Measurements from ENCODE around the gene CFAP20DC. TPM values are rescaled to one million over a fixed set of nuclear protein-coding genes. Genes with fewer than 3 reads are reported as not detected.

The CFAP20DC gene
- total RNA-seq, 2 donors from 2014 or later, result 6.5 to 9.5 TPM

DNA sequence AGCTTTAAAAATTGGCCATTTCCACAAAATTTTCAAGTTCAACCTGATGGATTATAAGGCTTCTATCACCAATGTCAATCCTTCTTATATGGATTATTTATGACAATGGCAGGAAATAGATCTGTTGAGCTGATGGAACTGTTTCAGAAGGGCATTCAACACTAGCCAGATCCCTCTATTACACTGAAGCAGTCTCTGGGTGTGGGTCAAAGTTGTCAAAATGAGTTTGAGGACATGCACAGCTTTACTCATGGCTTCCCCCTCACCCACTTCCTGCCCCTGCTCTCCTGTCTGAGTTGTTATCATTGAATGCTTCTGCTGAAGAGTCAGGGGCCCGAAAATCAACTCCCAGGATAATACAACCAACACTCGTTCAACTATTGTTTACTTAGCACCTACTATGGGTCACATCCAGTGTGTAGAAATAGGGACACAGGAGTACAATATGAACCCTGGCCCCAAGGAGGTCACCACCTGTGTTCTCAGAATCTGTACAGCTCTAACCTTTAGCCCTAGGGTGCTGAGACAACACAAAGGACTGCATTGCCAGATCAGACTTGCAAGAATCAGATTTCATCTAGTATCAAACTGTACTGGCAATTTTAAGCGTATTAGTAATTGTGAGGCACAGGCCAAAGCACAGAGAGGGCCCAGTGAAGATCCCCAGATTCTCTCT lies 341.6 kb downstream of the CFAP20DC start:
- no peaks in the 10 kb centered on the region for H3K4me1 ChIP-seq (ENCODE audit: control insufficient read depth, insufficient read depth, low read length)
- H3K27me3 Mint-ChIP-seq (ENCODE audit: insufficient read depth), result peaks cover 2% of the 10 kb centered on the region
- TF ChIP-seq, protein P1, sequence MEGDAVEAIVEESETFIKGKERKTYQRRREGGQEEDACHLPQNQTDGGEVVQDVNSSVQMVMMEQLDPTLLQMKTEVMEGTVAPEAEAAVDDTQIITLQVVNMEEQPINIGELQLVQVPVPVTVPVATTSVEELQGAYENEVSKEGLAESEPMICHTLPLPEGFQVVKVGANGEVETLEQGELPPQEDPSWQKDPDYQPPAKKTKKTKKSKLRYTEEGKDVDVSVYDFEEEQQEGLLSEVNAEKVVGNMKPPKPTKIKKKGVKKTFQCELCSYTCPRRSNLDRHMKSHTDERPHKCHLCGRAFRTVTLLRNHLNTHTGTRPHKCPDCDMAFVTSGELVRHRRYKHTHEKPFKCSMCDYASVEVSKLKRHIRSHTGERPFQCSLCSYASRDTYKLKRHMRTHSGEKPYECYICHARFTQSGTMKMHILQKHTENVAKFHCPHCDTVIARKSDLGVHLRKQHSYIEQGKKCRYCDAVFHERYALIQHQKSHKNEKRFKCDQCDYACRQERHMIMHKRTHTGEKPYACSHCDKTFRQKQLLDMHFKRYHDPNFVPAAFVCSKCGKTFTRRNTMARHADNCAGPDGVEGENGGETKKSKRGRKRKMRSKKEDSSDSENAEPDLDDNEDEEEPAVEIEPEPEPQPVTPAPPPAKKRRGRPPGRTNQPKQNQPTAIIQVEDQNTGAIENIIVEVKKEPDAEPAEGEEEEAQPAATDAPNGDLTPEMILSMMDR (conservative IDR thresholded peaks at IDR 0.05), result no peak
- no peak overlapping the region for H3K9ac ChIP-seq (ENCODE audit: extremely low read depth, low read length, poor library complexity, severe bottlenecking)
- H3K4me3 ChIP-seq (ENCODE audit: low read length), result no peak overlapping the region
- H3K4me3 Mint-ChIP-seq, result no peak overlapping the region
- no peaks in the 10 kb centered on the region for H3K36me3 Mint-ChIP-seq (ENCODE audit: low read depth)
- H3K27ac Mint-ChIP-seq, result no peak overlapping the region
- no peaks in the 10 kb centered on the region for H3K9me3 ChIP-seq (ENCODE audit: control insufficient read depth, low read length)
- 81% methylated on average over 3 of the region's 3 CpGs; no CpG with 5 or more reads in 1 of the 2 experiments for WGBS, 2 experiments (ENCODE audit: insufficient coverage in 1 of 2, insufficient read length in 1 of 2)
- no peaks in the 10 kb centered on the region for H3K9me3 Mint-ChIP-seq
- H3K36me3 ChIP-seq (ENCODE audit: control insufficient read depth, insufficient read depth, low read length), result no peaks in the 10 kb centered on the region
- DNase-seq, result no peak
- no peaks in the 10 kb centered on the region for H3K4me1 Mint-ChIP-seq
- H3K27ac ChIP-seq (ENCODE audit: low read depth, low read length), result no peak overlapping the region
- H3K27me3 ChIP-seq (ENCODE audit: control insufficient read depth, insufficient read depth, low read length, poor library complexity, severe bottlenecking), result no peaks in the 10 kb centered on the region

DNA sequence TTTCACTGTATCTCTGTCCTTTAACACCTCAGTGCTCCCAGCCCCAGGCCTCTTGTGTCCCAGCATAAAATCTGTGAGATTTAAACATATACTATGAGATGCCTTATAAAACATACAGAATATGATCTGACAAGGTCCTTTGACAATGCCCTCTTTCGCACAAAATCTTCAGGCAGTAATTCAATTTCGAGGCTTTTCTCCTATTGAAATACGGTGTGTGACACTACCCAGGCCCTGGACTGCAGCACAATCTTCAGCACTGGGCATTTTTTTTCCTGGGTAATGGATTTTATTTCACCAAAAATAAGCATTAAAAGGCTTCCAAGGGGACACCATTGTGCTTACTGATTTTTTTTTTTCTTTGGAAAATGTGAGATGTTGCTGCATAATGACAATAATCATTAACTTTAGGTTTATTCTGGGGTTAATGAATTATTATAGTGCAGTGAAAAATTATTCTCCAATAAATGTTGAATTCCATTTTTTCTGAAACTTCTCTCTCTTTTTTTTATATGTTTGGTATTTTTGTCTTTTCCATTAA lies 342.4 kb downstream of the CFAP20DC start:
- H3K36me3 ChIP-seq (ENCODE audit: control insufficient read depth, insufficient read depth, low read length), result no peaks in the 10 kb centered on the region
- no peaks in the 10 kb centered on the region for H3K4me1 Mint-ChIP-seq
- TF ChIP-seq, protein P1 (conservative IDR thresholded peaks at IDR 0.05), result no peak
- no peak overlapping the region for H3K4me3 ChIP-seq (ENCODE audit: low read length)
- H3K4me3 Mint-ChIP-seq, result no peak overlapping the region
- H3K4me1 ChIP-seq (ENCODE audit: control insufficient read depth, insufficient read depth, low read length), result no peaks in the 10 kb centered on the region
- H3K27ac Mint-ChIP-seq, result no peak overlapping the region
- WGBS, 2 experiments (ENCODE audit: insufficient coverage in 1 of 2, insufficient read length in 1 of 2), result 96 to 97% methylated on average over 3 of the region's 3 CpGs
- H3K9me3 ChIP-seq (ENCODE audit: control insufficient read depth, low read length), result no peaks in the 10 kb centered on the region
- no peaks in the 10 kb centered on the region for H3K27me3 ChIP-seq (ENCODE audit: control insufficient read depth, insufficient read depth, low read length, poor library complexity, severe bottlenecking)
- no peaks in the 10 kb centered on the region for H3K9me3 Mint-ChIP-seq
- H3K36me3 Mint-ChIP-seq (ENCODE audit: low read depth), result no peaks in the 10 kb centered on the region
- H3K27me3 Mint-ChIP-seq (ENCODE audit: insufficient read depth), result peaks cover 2% of the 10 kb centered on the region
- no peak overlapping the region for H3K9ac ChIP-seq (ENCODE audit: extremely low read depth, low read length, poor library complexity, severe bottlenecking)
- H3K27ac ChIP-seq (ENCODE audit: low read depth, low read length), result no peak overlapping the region
- DNase-seq, result no peak

DNA sequence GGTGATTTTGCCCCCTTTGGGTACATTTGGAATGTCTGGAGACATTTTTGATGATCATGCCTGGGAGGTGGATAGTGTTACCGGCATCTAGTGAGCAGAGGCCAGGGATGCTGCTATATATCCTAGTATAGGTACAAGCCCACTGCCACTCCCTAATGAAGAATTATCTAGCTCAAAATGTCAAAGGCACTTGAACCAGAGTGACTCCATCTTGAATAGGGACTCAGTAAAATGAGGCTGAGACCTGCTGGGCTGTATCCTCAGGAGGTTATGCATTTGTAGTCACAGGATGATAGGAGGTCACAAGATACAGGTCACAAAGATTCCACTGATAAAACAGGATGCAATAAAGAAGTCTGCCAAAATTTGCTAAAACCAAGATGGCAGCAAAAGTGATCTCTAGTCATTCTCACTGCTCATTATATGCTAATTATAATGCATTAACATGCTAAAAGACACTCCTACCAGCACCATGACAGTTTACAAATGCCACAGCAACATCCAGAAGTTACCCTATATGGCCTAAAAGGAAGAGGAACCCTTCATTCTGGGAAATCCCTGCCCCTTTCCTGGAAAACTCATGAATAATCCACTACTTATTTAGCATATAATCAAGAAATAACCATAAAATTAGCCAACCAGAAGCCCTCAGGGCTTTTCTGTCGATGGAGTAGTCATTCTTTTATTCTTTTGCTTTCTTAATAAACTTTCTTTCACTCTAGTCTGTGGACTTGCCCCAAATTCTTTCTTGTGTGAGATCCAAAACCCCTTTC lies 343.2 kb downstream of the CFAP20DC start:
- Histone ChIP-seq H3K27me3 (ENCODE audit: control insufficient read depth, insufficient read depth, low read length, poor library complexity, severe bottlenecking) (no peaks in the 10 kb centered on the region), H3K4me3 (ENCODE audit: low read length) (no peak overlapping the region), H3K4me1 (ENCODE audit: control insufficient read depth, insufficient read depth, low read length) (no peaks in the 10 kb centered on the region), H3K27ac (ENCODE audit: low read depth, low read length) (no peak overlapping the region), H3K36me3 (ENCODE audit: control insufficient read depth, insufficient read depth, low read length) (no peaks in the 10 kb centered on the region), H3K9me3 (ENCODE audit: control insufficient read depth, low read length) (no peaks in the 10 kb centered on the region), H3K9ac (ENCODE audit: extremely low read depth, low read length, poor library complexity, severe bottlenecking) (no peak overlapping the region)
- Mint-ChIP-seq H3K4me1 (no peaks in the 10 kb centered on the region), H3K4me3 (no peak overlapping the region), H3K36me3 (ENCODE audit: low read depth) (no peaks in the 10 kb centered on the region), H3K27ac (no peak overlapping the region), H3K27me3 (ENCODE audit: insufficient read depth) (no peaks in the 10 kb centered on the region), H3K9me3 (no peaks in the 10 kb centered on the region)
- no peak for DNase-seq
- TF ChIP-seq, protein P1 (conservative IDR thresholded peaks at IDR 0.05), result no peak
- 79 to 93% methylated on average over 2 of the region's 2 CpGs for WGBS, 2 experiments (ENCODE audit: insufficient coverage in 1 of 2, insufficient read length in 1 of 2)

Measured in endodermal cell (in vitro differentiated cells).